CD4-positive, alpha-beta T cell (primary cell): Measurements from ENCODE around the gene ADCK2. TPM values are rescaled to one million over a fixed set of nuclear protein-coding genes. Genes with fewer than 3 reads are reported as not detected.
"Not testable (repeated sequence)": the region's sequence is repeated elsewhere in the genome, so short reads cannot be mapped to it uniquely, and the experiment has no call there.

Experiments
- ATAC-seq: fragments of 200-7000 bp; cut with Tn5 transposase; one replicate; pipeline ENCODE4 v1.10.0; 2022; ENCODE audit warnings: mild to moderate bottlenecking; ENCODE audit not compliant: poor library complexity
- CTCF ChIA-PET: fragments of 350-600 bp; sonication (Branson Sonifier 250); formaldehyde crosslinking; loops from one replicate; lab custom pipeline; 2021; ENCODE audit warnings: antibody characterized with exemption, inconsistent platforms; lab: Charles Lee
- POLR2A ChIA-PET: fragments of 350-600 bp; sonication (Branson Sonifier 250); formaldehyde crosslinking; loops from one replicate; lab custom pipeline; 2021; ENCODE audit warnings: antibody characterized with exemption, inconsistent platforms; lab: Charles Lee
- DNase-seq, 14 experiments: peaks; one replicate each; pipeline ENCODE4 v3.0.0-alpha.2; 2013 to 2020; ENCODE audit warnings: mixed read lengths in 2 of 14
- H3K27ac ChIP-seq, 2 donors: one replicate each; pipeline versions ENCODE4 v1.5.1 to v1.7.0; 2013; ENCODE audit warnings: low read length in 2 of 2, low read depth in 1 of 2, mild to moderate bottlenecking in 1 of 2
- H3K27me3 ChIP-seq, 2 experiments: 1 replicate in 1 of 2; 2 replicates in 1 of 2; pipeline versions ENCODE4 v1.6.1 to v1.7.0; 2013; ENCODE audit warnings: low read length in 2 of 2, control low read depth in 1 of 2, mild to moderate bottlenecking in 1 of 2, moderate library complexity in 1 of 2; ENCODE audit not compliant: insufficient read depth in 2 of 2, control insufficient read depth in 1 of 2
- H3K36me3 ChIP-seq: one replicate; pipeline ENCODE4 v1.6.1; 2013; ENCODE audit warnings: low read length, control low read depth; ENCODE audit not compliant: insufficient read depth
- H3K4me1 ChIP-seq: one replicate; pipeline ENCODE4 v1.6.1; 2013; ENCODE audit warnings: low read length, control low read depth; ENCODE audit not compliant: insufficient read depth
- H3K4me3 ChIP-seq: one replicate; pipeline ENCODE4 v1.5.1; 2013; ENCODE audit warnings: mild to moderate bottlenecking, low read length, moderate library complexity
- H3K9me3 ChIP-seq, 2 experiments: 1 replicate in 1 of 2; 2 replicates in 1 of 2; pipeline versions ENCODE4 v1.6.1 to v1.7.0; 2013; ENCODE audit warnings: low read length in 2 of 2, mild to moderate bottlenecking in 2 of 2, control low read depth in 1 of 2, moderate library complexity in 1 of 2; ENCODE audit not compliant: control insufficient read depth in 1 of 2, insufficient read depth in 1 of 2
- H3K27ac Mint-ChIP-seq: one replicate; pipeline ENCODE4 v1.8.0; 2020; ENCODE audit warnings: mixed read lengths
- H3K27me3 Mint-ChIP-seq: one replicate; pipeline ENCODE4 v1.8.0; 2021; ENCODE audit warnings: mixed read lengths
- H3K36me3 Mint-ChIP-seq: one replicate; pipeline ENCODE4 v1.8.0; 2021; ENCODE audit warnings: low read depth, mixed read lengths
- H3K4me1 Mint-ChIP-seq: one replicate; pipeline ENCODE4 v1.8.0; 2021; ENCODE audit warnings: low read depth, mixed read lengths
- H3K4me3 Mint-ChIP-seq: one replicate; pipeline ENCODE4 v1.8.0; 2020; ENCODE audit warnings: mild to moderate bottlenecking, mixed read lengths
- H3K9me3 Mint-ChIP-seq: one replicate; pipeline ENCODE4 v1.8.0; 2020; ENCODE audit warnings: mixed read lengths
- CTCF ChIP-seq: fragments of 200-600 bp; IDR thresholded peaks from one replicate; pipeline ENCODE4 v1.8.0; 2022; ENCODE audit warnings: antibody characterized with exemption, mild to moderate bottlenecking
- intact Hi-C, 2 experiments: fragments of 100-400 bp; cut with DNase I in 1 of 2; cut with micrococcal nuclease in 1 of 2; formaldehyde crosslinking; loops; one replicate each; pipeline versions ENCODE4 v1.15.1 to v1.9.0; 2023 to 2025; cut with DNase I, micrococcal nuclease
- total RNA-seq, 174 experiments: library from RNA in 2 of 174; stranded (reverse) in 2 of 174; gene quantifications; one replicate each; pipeline ENCODE4 v1.2.3 and lab custom pipeline; 2021 to 2026

ADCK2 gene
- total RNA-seq, 2 experiments from 2014 or later: 14.8 to 15.7 TPM

- intact Hi-C loops: loop anchor here in 1 of 2 experiments (10.0 kb wide), 1 partner anchor 357 kb away; the partner anchor contains the start of gene MRPS33
- Mint-ChIP-seq H3K9me3 (no peaks in the 10 kb centered on the region), H3K27me3 (peaks cover 37% of the 10 kb centered on the region), H3K27ac (no peak overlapping the region), H3K4me1 (peaks cover 18% of the 10 kb centered on the region), H3K4me3 (no peak overlapping the region), H3K36me3 (no peaks in the 10 kb centered on the region)
- ATAC-seq (no peak), DNase-seq (no peak)
- TF ChIP-seq CTCF: no peak
- ChIA-PET POLR2A (no interaction called here), CTCF (no interaction called here)
- no peak overlapping the region for H3K4me3 ChIP-seq
- H3K9me3 ChIP-seq: no peaks in the 10 kb centered on the region
- H3K36me3 ChIP-seq: no peaks in the 10 kb centered on the region
- H3K4me1 ChIP-seq: peaks cover 20% of the 10 kb centered on the region
- H3K27me3 ChIP-seq: no peaks in the 10 kb centered on the region
- no peak overlapping the region for H3K27ac ChIP-seq
Observed at GRCh38 chr7:140657891-140658290, 14.9 kb upstream of the ADCK2 start.

- no peak for ATAC-seq
- no peaks in the 10 kb centered on the region for H3K9me3 Mint-ChIP-seq
- POLR2A ChIA-PET: interaction anchor here (2.5 kb wide), 1 partner anchor 13 kb away, joined by 7 read pairs; the partner anchor contains the start of gene ADCK2
Observed at GRCh38 chr7:140659856-140660255, 12.9 kb upstream of the ADCK2 start.

GRCh38 chr7:140661124-140661523 lies 11.6 kb upstream of the ADCK2 start:
- no peak overlapping the region for H3K27ac Mint-ChIP-seq
- H3K4me3 Mint-ChIP-seq: no peak overlapping the region
- peaks cover 7% of the 10 kb centered on the region for H3K4me1 Mint-ChIP-seq
- CTCF ChIA-PET: no interaction called here
- ATAC-seq (no peak), DNase-seq (no peak)
- peaks cover 12% of the 10 kb centered on the region for H3K4me1 ChIP-seq
- POLR2A ChIA-PET: interaction anchor here (2.5 kb wide), 1 partner anchor 12 kb away, joined by 7 read pairs; the partner anchor contains the start of gene ADCK2
- H3K27me3 ChIP-seq: no peaks in the 10 kb centered on the region
- H3K36me3 Mint-ChIP-seq: no peaks in the 10 kb centered on the region
- no peak overlapping the region for H3K4me3 ChIP-seq
- intact Hi-C loops: no loop called here
- no peak overlapping the region for H3K27ac ChIP-seq
- H3K9me3 Mint-ChIP-seq: no peaks in the 10 kb centered on the region
- no peaks in the 10 kb centered on the region for H3K36me3 ChIP-seq
- peaks cover 16% of the 10 kb centered on the region for H3K27me3 Mint-ChIP-seq
- H3K9me3 ChIP-seq: no peaks in the 10 kb centered on the region
- TF ChIP-seq CTCF: no peak

More at GRCh38 chr7:140659856-140660255, 12.9 kb upstream of the ADCK2 start:
- Mint-ChIP-seq H3K27ac (no peak overlapping the region), H3K4me1 (peaks cover 12% of the 10 kb centered on the region), H3K27me3 (peaks cover 27% of the 10 kb centered on the region), H3K36me3 (no peaks in the 10 kb centered on the region), H3K4me3 (no peak overlapping the region)
- Histone ChIP-seq H3K36me3 (no peaks in the 10 kb centered on the region), H3K4me3 (no peak overlapping the region), H3K27ac (no peak overlapping the region), H3K4me1 (peaks cover 15% of the 10 kb centered on the region), H3K9me3 (no peaks in the 10 kb centered on the region), H3K27me3 (no peaks in the 10 kb centered on the region)
- no peak for TF ChIP-seq CTCF
- CTCF ChIA-PET: no interaction called here
- no peak for DNase-seq
- intact Hi-C loops: loop anchor here in 1 of 2 experiments (10.0 kb wide), 1 partner anchor 355 kb away; the partner anchor contains the start of gene MRPS33

- not testable (repeated sequence) for H3K27me3 Mint-ChIP-seq
Observed at GRCh38 chr7:140662938-140663337, 9.8 kb upstream of the ADCK2 start.

More at GRCh38 chr7:140662938-140663337, 9.8 kb upstream of the ADCK2 start:
- intact Hi-C loops, ATAC-seq, H3K4me1 Mint-ChIP-seq, H3K4me3 ChIP-seq, H3K9me3 ChIP-seq, CTCF ChIA-PET, POLR2A ChIA-PET, H3K36me3 Mint-ChIP-seq, H3K27me3 ChIP-seq, H3K9me3 Mint-ChIP-seq, H3K27ac Mint-ChIP-seq, H3K36me3 ChIP-seq, H3K27ac ChIP-seq, H3K4me3 Mint-ChIP-seq, H3K4me1 ChIP-seq, DNase-seq: not testable (repeated sequence)
